Activated CD8-positive, alpha-beta memory T cell treated with anti-CD3 and anti-CD28 coated beads, Interleukin-2, amount 50 U/mL, for 24 hours (primary cell): Measurements from ENCODE around the gene YJU2.
"Not testable (repeated sequence)": the region's sequence is repeated elsewhere in the genome, so short reads cannot be mapped to it uniquely, and the experiment has no call there.

Experiments
- DNase-seq: peaks from one replicate; pipeline ENCODE4 v3.0.0-alpha.2; 2020; ENCODE audit errors: extremely low read depth

The YJU2 gene

GRCh38 chr19:4267901-4268815 lies 21.3 kb downstream of the YJU2 start:
- DNase-seq: no peak

GRCh38 chr19:4268816-4269430 lies 22.0 kb downstream of the YJU2 start:
- no peak for DNase-seq

GRCh38 chr19:4272894-4273293 lies 26.0 kb downstream of the YJU2 start:
- no peak for DNase-seq

- DNase-seq: not testable (repeated sequence)
Observed at GRCh38 chr19:4274321-4274686, 27.4 kb downstream of the YJU2 start.

- DNase-seq: no peak
Observed at GRCh38 chr19:4277191-4277696, 30.4 kb downstream of the YJU2 start.

GRCh38 chr19:4278010-4278409 lies 31.1 kb downstream of the YJU2 start:
- DNase-seq: no peak

GRCh38 chr19:4278419-4279266 lies 31.8 kb downstream of the YJU2 start, which contains the start of gene SHD:
TSS of gene SHD (plus strand) at chr19:4279266. CDS start at chr19:4280064, 798 bp downstream.
- DNase-seq: no peak

GRCh38 chr19:4279267-4279529 lies 32.3 kb downstream of the YJU2 start:
- no peak for DNase-seq

GRCh38 chr19:4279530-4280422 lies 32.9 kb downstream of the YJU2 start:
- DNase-seq: no peak

- no peak for DNase-seq
Observed at GRCh38 chr19:4284176-4284958, 37.5 kb downstream of the YJU2 start.

- DNase-seq: no peak
Observed at GRCh38 chr19:4284974-4285373, 38.1 kb downstream of the YJU2 start.

- DNase-seq: not testable (repeated sequence)
Observed at GRCh38 chr19:4286141-4286540, 39.3 kb downstream of the YJU2 start.

- DNase-seq: no peak
Observed at GRCh38 chr19:4288091-4288777, 41.4 kb downstream of the YJU2 start.

- DNase-seq: no peak
Observed at GRCh38 chr19:4291184-4291732, 44.4 kb downstream of the YJU2 start.

- no peak for DNase-seq
Observed at GRCh38 chr19:4292515-4292914, 45.6 kb downstream of the YJU2 start.

GRCh38 chr19:4294389-4294788 lies 47.5 kb downstream of the YJU2 start:
- DNase-seq: no peak

GRCh38 chr19:4295972-4296771 lies 49.3 kb downstream of the YJU2 start:
- DNase-seq: no peak

GRCh38 chr19:4297901-4298809 lies 51.3 kb downstream of the YJU2 start:
- DNase-seq: peak; percentile 12
